HG03342 (cell line): ENCODE data around the gene HOGA1.
A peak's percentile ranks its signal among the peaks of the same experiment; 100 is the strongest.

ENCODE experiments used
- ATAC-seq: cut with Tn5 transposase; IDR thresholded peaks from one replicate; pipeline ENCODE4 v1.9.1; 2021; ENCODE audit warnings: mild to moderate bottlenecking, moderate library complexity; ENCODE audit not compliant: unreplicated experiment

HOGA1 gene

GRCh38 chr10:97584060-97584797, at the start of gene HOGA1:
HOGA1 (plus strand) TSS chr10:97584389; CDS start chr10:97584704, 315 bp downstream.
- peak; percentile 63 for ATAC-seq

GRCh38 chr10:97534746-97535367, 49.3 kb upstream of the HOGA1 start:
- no peak for ATAC-seq

GRCh38 chr10:97537186-97537869, 46.9 kb upstream of the HOGA1 start:
- ATAC-seq, result no peak

GRCh38 chr10:97538411-97538810, 45.8 kb upstream of the HOGA1 start:
- ATAC-seq, result no peak

- ATAC-seq, result no peak
Observed at GRCh38 chr10:97538839-97539238, 45.4 kb upstream of the HOGA1 start.

GRCh38 chr10:97539523-97540200, 44.5 kb upstream of the HOGA1 start:
- no peak for ATAC-seq

GRCh38 chr10:97540669-97541500, 43.3 kb upstream of the HOGA1 start:
- ATAC-seq, result no peak

GRCh38 chr10:97542169-97543024, 41.8 kb upstream of the HOGA1 start:
- ATAC-seq, result no peak

GRCh38 chr10:97543025-97543546, 41.1 kb upstream of the HOGA1 start:
- no peak for ATAC-seq

- no peak for ATAC-seq
Observed at GRCh38 chr10:97546456-97547270, 37.5 kb upstream of the HOGA1 start.

GRCh38 chr10:97547271-97547600, 37.0 kb upstream of the HOGA1 start:
- ATAC-seq, result no peak

- no peak for ATAC-seq
Observed at GRCh38 chr10:97547962-97548361, 36.2 kb upstream of the HOGA1 start.

GRCh38 chr10:97548828-97549455, 35.2 kb upstream of the HOGA1 start:
- ATAC-seq, result no peak

- no peak for ATAC-seq
Observed at GRCh38 chr10:97549587-97550322, 34.4 kb upstream of the HOGA1 start.

- no peak for ATAC-seq
Observed at GRCh38 chr10:97550336-97551149, 33.6 kb upstream of the HOGA1 start.

- no peak for ATAC-seq
Observed at GRCh38 chr10:97551271-97551670, 32.9 kb upstream of the HOGA1 start.

GRCh38 chr10:97553575-97554031, 30.6 kb upstream of the HOGA1 start:
- peak; percentile 58 for ATAC-seq
